HAP-1 (cell line): ENCODE results near the gene PTPRG.
A peak's percentile ranks its signal among the peaks of the same experiment; 100 is the strongest.
"Not testable (repeated sequence)": the region's sequence is repeated elsewhere in the genome, so short reads cannot be mapped to it uniquely, and the experiment has no call there.

ENCODE experiments used
- DNase-seq, 2 experiments: peaks; one replicate each; pipeline ENCODE4 v3.0.0-alpha.2; 2016 to 2020; ENCODE audit warnings: low spot score in 2 of 2
- H3K27me3 ChIP-seq: fragments of 250-450 bp; sonication (Bioruptor Pico); 2 replicates; pipeline ENCODE4 v1.5.1; 2020; ENCODE audit warnings: low read depth, mild to moderate bottlenecking, moderate library complexity
- H3K36me3 ChIP-seq: fragments of 250-450 bp; sonication (Bioruptor Pico); replicated peaks from 2 replicates; pipeline ENCODE4 v1.5.1; 2020; ENCODE audit warnings: mild to moderate bottlenecking
- H3K4me1 ChIP-seq: fragments of 250-450 bp; sonication (Bioruptor Pico); 2 replicates; pipeline ENCODE4 v1.5.1; 2020; ENCODE audit warnings: mild to moderate bottlenecking
- H3K4me3 ChIP-seq: fragments of 250-450 bp; sonication (Bioruptor Pico); 2 replicates; pipeline ENCODE4 v1.5.1; 2020; ENCODE audit warnings: mild to moderate bottlenecking, moderate library complexity
- H3K9me3 ChIP-seq: fragments of 250-450 bp; sonication (Bioruptor Pico); 2 replicates; pipeline ENCODE4 v1.5.1; 2020; ENCODE audit warnings: mild to moderate bottlenecking, moderate library complexity
- in situ Hi-C: fragments of 300-500 bp; cut with MboI; formaldehyde crosslinking; loops from 3 replicates; pipeline ENCODE4 v1.14.3; 2020; ENCODE audit warnings: low sequenced_read_pairs, inconsistent platforms, mixed read lengths

Gene PTPRG

GRCh38 chr3:61538486-61538885 lies 22.9 kb upstream of the PTPRG start:
- Histone ChIP-seq H3K27me3 (no peaks in the 10 kb centered on the region), H3K9me3 (no peaks in the 10 kb centered on the region), H3K36me3 (no peaks in the 10 kb centered on the region), H3K4me3 (no peak overlapping the region), H3K4me1 (no peaks in the 10 kb centered on the region)
- in situ Hi-C loops, result loop anchor here (25.0 kb wide), 1 partner anchor 649 kb away; no protein-coding TSS in a partner anchor
- no peak for DNase-seq

- Histone ChIP-seq H3K4me1 (no peaks in the 10 kb centered on the region), H3K27me3 (no peaks in the 10 kb centered on the region), H3K4me3 (no peak overlapping the region), H3K9me3 (no peaks in the 10 kb centered on the region), H3K36me3 (no peaks in the 10 kb centered on the region)
- in situ Hi-C loops, result loop anchor here (25.0 kb wide), 1 partner anchor 646 kb away; no protein-coding TSS in a partner anchor
- no peak for DNase-seq
Measured at GRCh38 chr3:61541694-61542093, 19.7 kb upstream of the PTPRG start.

GRCh38 chr3:61545716-61546115 lies 15.7 kb upstream of the PTPRG start:
- Histone ChIP-seq H3K9me3 (no peaks in the 10 kb centered on the region), H3K27me3 (no peaks in the 10 kb centered on the region), H3K4me1 (no peaks in the 10 kb centered on the region), H3K4me3 (no peak overlapping the region), H3K36me3 (no peaks in the 10 kb centered on the region)
- in situ Hi-C loops, result loop anchor here (25.0 kb wide), 1 partner anchor 642 kb away; no protein-coding TSS in a partner anchor
- DNase-seq, result no peak

- no peak for DNase-seq
- Histone ChIP-seq H3K36me3 (no peaks in the 10 kb centered on the region), H3K4me3 (no peak overlapping the region), H3K27me3 (no peaks in the 10 kb centered on the region), H3K4me1 (no peaks in the 10 kb centered on the region), H3K9me3 (no peaks in the 10 kb centered on the region)
- in situ Hi-C loops, result loop anchor here (25.0 kb wide), 1 partner anchor 640 kb away; no protein-coding TSS in a partner anchor
Measured at GRCh38 chr3:61547625-61548024, 13.7 kb upstream of the PTPRG start.

GRCh38 chr3:61552704-61553103 lies 8.7 kb upstream of the PTPRG start:
- H3K4me1 ChIP-seq, H3K36me3 ChIP-seq, H3K4me3 ChIP-seq, H3K9me3 ChIP-seq, H3K27me3 ChIP-seq, DNase-seq, in situ Hi-C loops: not testable (repeated sequence)

GRCh38 chr3:61559136-61559731 lies 2.1 kb upstream of the PTPRG start:
- DNase-seq, result no peak
- Histone ChIP-seq H3K9me3 (no peaks in the 10 kb centered on the region), H3K4me1 (peaks cover 9% of the 10 kb centered on the region; the same call in 1 of the 2 replicates), H3K4me3 (peak overlapping the region; percentile 85; the same call in 1 of the 2 replicates), H3K36me3 (no peaks in the 10 kb centered on the region), H3K27me3 (no peaks in the 10 kb centered on the region)
- in situ Hi-C loops, result no loop called here

GRCh38 chr3:61560517-61561373 lies 626 bp upstream of the PTPRG start:
- Histone ChIP-seq H3K36me3 (peaks cover 4% of the 10 kb centered on the region; the same call in 1 of the 2 replicates), H3K27me3 (no peaks in the 10 kb centered on the region), H3K4me3 (peak overlapping the region; percentile 85), H3K4me1 (peaks cover 4% of the 10 kb centered on the region; the same call in 1 of the 2 replicates), H3K9me3 (no peaks in the 10 kb centered on the region)
- peak; percentile 71 to 86 for DNase-seq
- in situ Hi-C loops, result loop anchor here (10.0 kb wide), 1 partner anchor 124 kb away; no protein-coding TSS in a partner anchor

- Histone ChIP-seq H3K36me3 (peaks cover 4% of the 10 kb centered on the region; the same call in 1 of the 2 replicates), H3K4me3 (peak overlapping the region; percentile 85), H3K27me3 (no peaks in the 10 kb centered on the region), H3K9me3 (no peaks in the 10 kb centered on the region), H3K4me1 (peaks cover 4% of the 10 kb centered on the region; the same call in 1 of the 2 replicates)
- DNase-seq, result peak in 1 of 2 experiments; percentile 38
- in situ Hi-C loops, result loop anchor here (10.0 kb wide), 1 partner anchor 123 kb away; no protein-coding TSS in a partner anchor
Measured at GRCh38 chr3:61562042-61562720, 810 bp downstream of the PTPRG start.

- H3K9me3 ChIP-seq, result no peaks in the 10 kb centered on the region
- no peaks in the 10 kb centered on the region for H3K27me3 ChIP-seq
- peaks cover 4% of the 10 kb centered on the region; the same call in 1 of the 2 replicates for H3K36me3 ChIP-seq
- in situ Hi-C loops, result loop anchor here (10.0 kb wide), 1 partner anchor 122 kb away; no protein-coding TSS in a partner anchor
- peaks cover 4% of the 10 kb centered on the region; the same call in 1 of the 2 replicates for H3K4me1 ChIP-seq
- peak overlapping the region; percentile 85 for H3K4me3 ChIP-seq
- DNase-seq, result peak in 1 of 2 experiments; percentile 65
Measured at GRCh38 chr3:61562721-61563312, 1.4 kb downstream of the PTPRG start.

- Histone ChIP-seq H3K9me3 (no peaks in the 10 kb centered on the region), H3K4me3 (peak overlapping the region; percentile 85), H3K4me1 (peaks cover 4% of the 10 kb centered on the region; the same call in 1 of the 2 replicates), H3K36me3 (peaks cover 4% of the 10 kb centered on the region; the same call in 1 of the 2 replicates), H3K27me3 (no peaks in the 10 kb centered on the region)
- in situ Hi-C loops, result loop anchor here (10.0 kb wide), 1 partner anchor 121 kb away; no protein-coding TSS in a partner anchor
- peak in 1 of 2 experiments; percentile 25 for DNase-seq
Measured at GRCh38 chr3:61563313-61564271, 2.2 kb downstream of the PTPRG start.

- in situ Hi-C loops, result loop anchor here (10.0 kb wide), 1 partner anchor 120 kb away; no protein-coding TSS in a partner anchor
- Histone ChIP-seq H3K4me3 (peak overlapping the region; percentile 85), H3K9me3 (no peaks in the 10 kb centered on the region), H3K4me1 (peaks cover 4% of the 10 kb centered on the region; the same call in 1 of the 2 replicates), H3K27me3 (no peaks in the 10 kb centered on the region), H3K36me3 (peaks cover 4% of the 10 kb centered on the region; the same call in 1 of the 2 replicates)
- DNase-seq, result peak in 1 of 2 experiments; percentile 71
Measured at GRCh38 chr3:61564395-61565059, 3.2 kb downstream of the PTPRG start.
